Measurements from ENCODE around the gene SPSB3.

The SPSB3 gene

DNA sequence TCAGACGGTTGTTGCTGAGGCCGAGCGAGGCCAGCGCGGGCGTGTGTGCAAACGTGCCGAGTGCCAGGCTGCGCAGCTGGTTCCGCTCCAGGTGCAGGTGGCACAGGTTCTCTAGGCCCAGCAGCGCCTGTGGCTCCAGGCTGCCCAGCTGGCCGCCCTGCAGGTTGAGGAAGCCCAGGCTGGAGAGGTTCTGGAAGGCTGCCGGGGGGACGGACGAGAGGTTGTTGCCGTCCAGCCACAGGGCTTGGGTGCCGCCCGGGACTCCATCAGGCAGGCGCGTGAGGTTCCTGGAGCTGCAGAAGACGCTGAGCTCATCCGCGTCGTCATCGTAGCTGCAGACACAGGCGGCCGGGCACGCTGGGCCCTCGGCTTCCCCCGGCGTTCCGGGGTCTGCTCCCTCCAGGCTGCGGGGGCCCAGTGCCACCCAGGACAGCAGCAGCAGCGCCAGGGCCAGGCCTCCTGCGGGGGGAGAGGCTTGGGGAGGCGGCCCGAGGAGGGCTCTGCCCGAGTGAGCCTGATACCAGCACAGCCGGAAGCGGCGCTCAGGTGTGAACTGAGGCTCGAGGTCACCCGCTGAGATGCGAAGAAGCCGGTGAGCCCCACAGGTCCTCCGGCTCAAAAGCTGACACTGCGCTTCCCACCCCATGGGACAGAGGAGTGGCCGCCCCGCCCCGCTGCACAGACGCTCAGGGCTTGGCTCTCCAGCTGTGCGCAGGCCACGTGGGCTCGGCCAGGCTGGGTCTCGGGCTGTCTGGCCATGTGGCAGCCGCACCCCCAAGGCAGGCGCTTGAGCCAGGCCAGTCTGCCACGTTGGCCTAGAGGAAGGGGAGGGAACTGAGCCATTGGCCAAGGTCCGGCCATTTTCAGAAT lies 9.8 kb upstream of the SPSB3 start:
- TF ChIP-seq, protein P1, sequence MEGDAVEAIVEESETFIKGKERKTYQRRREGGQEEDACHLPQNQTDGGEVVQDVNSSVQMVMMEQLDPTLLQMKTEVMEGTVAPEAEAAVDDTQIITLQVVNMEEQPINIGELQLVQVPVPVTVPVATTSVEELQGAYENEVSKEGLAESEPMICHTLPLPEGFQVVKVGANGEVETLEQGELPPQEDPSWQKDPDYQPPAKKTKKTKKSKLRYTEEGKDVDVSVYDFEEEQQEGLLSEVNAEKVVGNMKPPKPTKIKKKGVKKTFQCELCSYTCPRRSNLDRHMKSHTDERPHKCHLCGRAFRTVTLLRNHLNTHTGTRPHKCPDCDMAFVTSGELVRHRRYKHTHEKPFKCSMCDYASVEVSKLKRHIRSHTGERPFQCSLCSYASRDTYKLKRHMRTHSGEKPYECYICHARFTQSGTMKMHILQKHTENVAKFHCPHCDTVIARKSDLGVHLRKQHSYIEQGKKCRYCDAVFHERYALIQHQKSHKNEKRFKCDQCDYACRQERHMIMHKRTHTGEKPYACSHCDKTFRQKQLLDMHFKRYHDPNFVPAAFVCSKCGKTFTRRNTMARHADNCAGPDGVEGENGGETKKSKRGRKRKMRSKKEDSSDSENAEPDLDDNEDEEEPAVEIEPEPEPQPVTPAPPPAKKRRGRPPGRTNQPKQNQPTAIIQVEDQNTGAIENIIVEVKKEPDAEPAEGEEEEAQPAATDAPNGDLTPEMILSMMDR (conservative IDR thresholded peaks at IDR 0.05; ENCODE audit: low read length) = no peak
- DNase-seq (ENCODE audit: low read depth) = no peak
- no peak overlapping the region for H3K4me3 ChIP-seq (ENCODE audit: low read length)

GRCh38 chr16:1791256-1791942 lies 9.0 kb upstream of the SPSB3 start:
- DNase-seq (ENCODE audit: low read depth) = no peak
- H3K4me3 ChIP-seq (ENCODE audit: low read length) = no peak overlapping the region
- TF ChIP-seq, protein P1 (conservative IDR thresholded peaks at IDR 0.05; ENCODE audit: low read length) = no peak

DNA sequence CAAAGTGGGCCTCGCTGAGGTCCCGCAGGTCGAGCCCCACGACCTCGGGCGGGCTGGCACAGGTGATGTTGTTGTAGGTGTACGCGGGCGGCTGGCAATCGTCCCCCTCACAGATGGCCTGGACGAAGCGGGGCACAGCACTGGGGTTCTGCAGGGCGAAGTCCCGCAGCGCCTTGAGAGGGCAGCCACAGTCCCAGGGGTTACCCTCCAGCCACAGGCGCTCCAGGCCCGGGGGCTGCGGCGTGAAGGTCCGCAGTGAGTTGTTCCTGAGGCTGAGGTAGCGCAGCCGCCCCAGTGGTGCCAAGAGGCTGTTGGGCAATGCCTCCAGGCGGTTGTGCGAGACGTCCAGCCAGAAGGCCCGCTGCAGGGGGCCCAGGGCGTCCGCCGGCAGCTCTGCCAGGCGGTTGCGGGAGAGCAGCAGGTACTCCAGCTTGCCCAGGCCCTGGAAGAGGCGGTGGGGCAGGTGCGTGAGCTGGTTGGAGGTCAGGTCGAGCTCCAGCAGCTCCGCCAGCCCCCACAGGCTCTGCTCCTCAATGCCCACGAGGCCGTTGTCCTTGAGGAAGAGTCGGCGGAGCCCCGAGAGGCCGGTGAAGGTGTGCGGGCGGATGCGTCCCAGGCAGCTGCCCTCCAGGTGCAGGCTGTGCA lies 8.4 kb upstream of the SPSB3 start:
- TF ChIP-seq, protein P1 (conservative IDR thresholded peaks at IDR 0.05; ENCODE audit: low read length) = no peak
- DNase-seq (ENCODE audit: low read depth) = no peak
- no peak overlapping the region for H3K4me3 ChIP-seq (ENCODE audit: low read length)

- H3K4me3 ChIP-seq (ENCODE audit: low read length) = no peak overlapping the region
- TF ChIP-seq, protein P1 (conservative IDR thresholded peaks at IDR 0.05; ENCODE audit: low read length) = no peak
- no peak for DNase-seq (ENCODE audit: low read depth)
Measured at GRCh38 chr16:1790261-1790610, 7.9 kb upstream of the SPSB3 start.

- no peak overlapping the region for H3K4me3 ChIP-seq (ENCODE audit: low read length)
- TF ChIP-seq, protein P1 (conservative IDR thresholded peaks at IDR 0.05; ENCODE audit: low read length) = no peak
- DNase-seq (ENCODE audit: low read depth) = no peak
Measured at GRCh38 chr16:1789643-1790045, 7.3 kb upstream of the SPSB3 start.

- DNase-seq (ENCODE audit: low read depth) = no peak
- TF ChIP-seq, protein P1 (conservative IDR thresholded peaks at IDR 0.05; ENCODE audit: low read length) = no peak
- no peak overlapping the region for H3K4me3 ChIP-seq (ENCODE audit: low read length)
Measured at GRCh38 chr16:1788708-1789100, 6.3 kb upstream of the SPSB3 start.

All from AG10803 (cell line).